HG02798 (cell line): Measurements from ENCODE around the gene YDJC.
A peak's percentile ranks its signal among the peaks of the same experiment; 100 is the strongest.
"Not testable (repeated sequence)": the region's sequence is repeated elsewhere in the genome, so short reads cannot be mapped to it uniquely, and the experiment has no call there.

ENCODE experiments used
- ATAC-seq: cut with Tn5 transposase; IDR thresholded peaks from one replicate; pipeline ENCODE4 v1.9.1; 2021; ENCODE audit warnings: mild to moderate bottlenecking; ENCODE audit not compliant: unreplicated experiment, poor library complexity

The YDJC gene

GRCh38 chr22:21652547-21653545 lies 23.0 kb upstream of the YDJC start:
- no peak for ATAC-seq

DNA sequence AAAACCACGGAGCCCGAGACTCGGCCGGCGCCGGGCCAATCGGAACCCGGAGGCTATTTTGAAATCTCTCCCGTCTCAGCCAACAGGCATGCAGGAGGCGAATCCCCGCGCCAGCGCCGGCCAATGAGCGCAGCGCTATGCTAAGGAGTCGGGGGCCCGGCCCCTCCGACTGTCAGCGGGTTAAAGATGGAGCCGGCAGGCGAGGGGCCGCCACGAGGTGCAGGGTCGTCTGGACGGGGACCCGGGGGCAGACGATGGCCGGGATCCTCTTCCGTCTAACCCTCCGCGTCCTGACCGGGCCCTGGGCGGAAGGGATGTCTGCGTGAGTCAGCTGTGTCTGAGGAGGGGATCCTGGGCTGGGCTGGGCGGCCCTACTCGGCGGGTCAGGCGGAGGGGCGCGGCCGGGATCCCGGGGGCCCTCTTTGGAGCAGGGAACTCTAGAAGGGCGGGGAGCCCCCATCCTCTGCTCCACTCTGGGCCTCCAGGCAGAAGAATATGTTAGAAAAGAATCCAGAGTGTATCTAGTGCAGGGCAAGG lies 22.3 kb upstream of the YDJC start:
- ATAC-seq: peak; percentile 94

DNA sequence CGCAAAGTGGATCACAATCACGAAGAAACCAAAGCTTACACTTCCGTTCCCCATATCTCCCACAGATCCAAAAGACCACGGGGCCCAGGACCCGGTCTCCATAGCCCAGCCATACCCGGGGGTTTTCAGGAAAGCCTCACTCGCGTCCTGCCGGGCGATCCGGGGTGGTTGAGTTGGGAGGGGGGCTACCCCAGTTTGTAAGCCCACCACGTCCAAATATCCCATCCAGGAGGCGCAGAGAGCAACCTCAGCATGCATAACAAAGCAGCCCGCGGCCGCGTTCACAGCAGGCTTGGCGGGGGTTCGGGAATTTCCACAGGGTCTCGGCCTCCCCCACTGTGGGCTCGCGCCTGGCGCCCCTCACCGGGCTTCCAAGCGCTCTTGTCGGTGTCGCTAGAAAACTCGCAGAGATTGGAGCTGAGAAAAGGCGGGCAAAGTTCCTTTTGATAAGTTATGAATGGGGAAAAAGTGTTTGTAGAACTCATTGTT lies 21.7 kb upstream of the YDJC start:
- ATAC-seq: peak; percentile 28

- no peak for ATAC-seq
Observed at GRCh38 chr22:21650823-21651520, 21.1 kb upstream of the YDJC start.

GRCh38 chr22:21650280-21650679 lies 20.5 kb upstream of the YDJC start:
- ATAC-seq: no peak

GRCh38 chr22:21646608-21647590 lies 17.1 kb upstream of the YDJC start:
- no peak for ATAC-seq

DNA sequence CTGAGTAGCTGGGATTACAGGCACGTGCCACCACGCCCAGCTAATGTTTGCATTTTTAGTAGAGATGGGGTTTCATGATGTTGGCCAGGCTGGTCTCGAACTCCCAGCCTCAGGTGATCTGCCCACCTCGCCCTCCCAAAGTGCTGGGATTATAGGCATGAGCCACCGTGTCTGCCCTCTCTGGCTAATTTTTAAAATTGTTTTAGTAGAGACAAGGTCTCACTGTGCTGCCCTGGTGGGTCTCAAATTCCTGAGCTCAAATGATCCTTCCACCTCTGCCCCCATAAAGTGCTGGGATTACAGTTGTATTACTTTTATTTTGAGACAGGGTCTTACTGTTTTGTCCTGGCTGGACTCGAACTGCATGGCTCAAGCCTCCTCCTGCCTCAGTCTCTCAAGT lies 15.7 kb upstream of the YDJC start:
- ATAC-seq: not testable (repeated sequence)

GRCh38 chr22:21643533-21644357 lies 13.9 kb upstream of the YDJC start:
- no peak for ATAC-seq

DNA sequence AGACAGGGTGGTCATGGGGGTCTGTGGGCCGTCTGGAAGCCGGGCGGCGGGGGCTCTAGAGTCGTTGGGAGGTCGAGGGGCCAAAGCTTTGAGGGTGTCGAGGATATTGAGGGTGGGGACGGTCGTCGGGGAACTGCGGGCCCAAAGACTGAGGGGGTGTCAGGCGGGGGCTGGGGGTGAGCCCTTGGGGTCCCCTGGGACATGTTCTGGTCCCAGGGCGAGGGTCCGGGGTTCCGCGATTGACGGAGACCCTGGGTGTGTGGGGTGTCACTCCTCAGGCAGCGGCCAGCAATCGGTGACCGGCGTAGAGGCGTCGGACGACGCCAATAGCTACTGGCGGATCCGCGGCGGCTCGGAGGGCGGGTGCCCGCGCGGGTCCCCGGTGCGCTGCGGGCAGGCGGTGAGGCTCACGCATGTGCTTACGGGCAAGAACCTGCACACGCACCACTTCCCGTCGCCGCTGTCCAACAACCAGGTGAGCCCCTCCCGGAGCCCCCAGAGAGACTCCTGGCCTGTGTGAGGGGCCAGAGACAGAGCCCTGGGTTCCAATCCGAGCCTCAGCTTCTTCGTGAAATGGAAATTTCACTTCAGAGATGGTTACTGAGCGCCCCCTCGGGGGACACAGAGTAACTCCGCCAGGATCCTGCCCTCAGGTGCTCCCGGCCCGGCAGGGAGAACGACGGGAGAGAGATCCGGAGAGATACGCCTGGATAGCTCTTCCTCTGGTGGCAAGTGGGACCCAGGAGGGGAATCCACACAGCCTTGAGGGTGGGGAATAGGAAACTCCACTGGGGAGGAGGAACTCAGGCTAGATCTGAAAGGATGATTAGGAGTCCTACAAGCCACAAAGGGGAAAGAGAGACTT lies 13.0 kb upstream of the YDJC start:
- peak; percentile 16 for ATAC-seq

GRCh38 chr22:21641789-21642583 lies 12.2 kb upstream of the YDJC start, which contains the start of gene SDF2L1:
TSS of gene SDF2L1 (plus strand) at chr22:21642302. CDS start at chr22:21642337, 35 bp downstream.
- ATAC-seq: peak; percentile 95

DNA sequence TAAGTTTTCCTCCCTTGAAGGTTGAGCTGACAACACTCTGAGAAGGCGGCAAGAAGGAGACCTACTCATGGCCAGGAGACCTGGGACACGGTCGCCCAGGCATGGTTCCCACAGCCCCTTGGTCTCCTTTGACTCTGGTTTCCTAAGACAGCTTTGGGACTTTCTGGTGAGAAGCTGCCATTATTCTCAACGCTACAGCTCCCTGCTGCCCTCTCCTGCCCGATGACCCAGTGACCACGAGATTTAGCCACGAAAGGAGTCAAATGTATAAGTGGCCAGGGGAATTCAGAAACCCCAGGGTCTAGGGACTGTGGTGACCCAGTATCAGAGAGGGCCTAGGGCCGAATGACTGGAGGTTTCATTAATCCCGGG lies 11.6 kb upstream of the YDJC start:
- peak; percentile 6 for ATAC-seq

DNA sequence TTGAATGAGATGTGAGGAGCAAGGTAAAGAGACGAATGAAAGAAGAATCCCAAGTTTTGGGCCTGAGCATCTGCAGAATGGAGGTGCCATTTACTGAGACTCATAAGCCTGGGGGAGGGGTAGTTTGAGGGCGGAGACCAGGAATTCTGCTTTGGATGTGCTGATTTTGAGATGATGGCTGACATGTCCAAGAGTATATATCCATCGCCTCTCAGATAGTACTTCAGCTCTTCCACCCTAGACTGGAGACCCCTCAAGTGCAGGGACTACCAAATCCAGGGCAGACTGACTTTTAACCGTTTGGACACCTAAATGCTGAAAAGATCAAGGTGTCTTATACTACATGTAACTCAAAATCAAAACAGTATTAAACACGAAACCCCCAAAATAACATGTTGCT lies 11.0 kb upstream of the YDJC start:
- no peak for ATAC-seq

DNA sequence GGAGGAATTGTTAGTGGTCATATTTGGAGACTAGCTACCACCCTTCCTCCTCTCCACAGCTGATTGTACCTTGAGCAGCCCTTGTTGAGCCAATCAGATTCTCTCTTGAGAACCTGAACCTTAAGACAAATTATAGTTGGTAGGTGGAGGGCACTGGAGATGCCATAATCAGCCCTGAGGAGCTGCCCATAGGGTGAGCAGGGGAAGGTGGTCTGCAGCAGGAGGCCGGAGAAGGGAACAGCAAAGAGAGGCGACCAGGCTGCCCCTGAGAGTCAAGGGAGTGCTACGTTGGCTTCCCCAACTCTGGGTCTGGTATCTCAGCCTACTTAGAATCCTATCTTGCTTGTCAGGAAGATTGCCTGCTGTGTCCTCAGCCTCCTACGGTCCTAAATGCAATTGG lies 9.5 kb upstream of the YDJC start:
- no peak for ATAC-seq

DNA sequence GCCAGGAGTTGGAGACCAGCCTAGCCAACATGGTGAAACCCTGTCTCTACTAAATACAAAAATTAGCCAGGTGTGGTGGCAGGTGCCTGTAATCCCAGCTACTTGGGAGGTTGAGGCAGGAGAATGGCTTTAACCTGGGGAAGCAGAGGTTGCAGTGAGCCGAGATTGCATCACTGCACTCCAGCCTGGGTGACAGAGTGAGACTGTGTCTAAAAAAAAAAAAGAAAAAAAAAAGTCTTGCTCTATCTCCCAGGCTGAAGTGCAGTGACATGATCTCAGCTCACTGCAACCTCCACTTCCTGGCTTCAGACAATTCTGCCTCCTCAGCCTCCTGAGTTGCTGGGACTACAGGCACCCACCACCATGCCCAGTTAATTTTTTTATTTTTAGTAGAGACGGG lies 7.6 kb upstream of the YDJC start:
- ATAC-seq: not testable (repeated sequence)

DNA sequence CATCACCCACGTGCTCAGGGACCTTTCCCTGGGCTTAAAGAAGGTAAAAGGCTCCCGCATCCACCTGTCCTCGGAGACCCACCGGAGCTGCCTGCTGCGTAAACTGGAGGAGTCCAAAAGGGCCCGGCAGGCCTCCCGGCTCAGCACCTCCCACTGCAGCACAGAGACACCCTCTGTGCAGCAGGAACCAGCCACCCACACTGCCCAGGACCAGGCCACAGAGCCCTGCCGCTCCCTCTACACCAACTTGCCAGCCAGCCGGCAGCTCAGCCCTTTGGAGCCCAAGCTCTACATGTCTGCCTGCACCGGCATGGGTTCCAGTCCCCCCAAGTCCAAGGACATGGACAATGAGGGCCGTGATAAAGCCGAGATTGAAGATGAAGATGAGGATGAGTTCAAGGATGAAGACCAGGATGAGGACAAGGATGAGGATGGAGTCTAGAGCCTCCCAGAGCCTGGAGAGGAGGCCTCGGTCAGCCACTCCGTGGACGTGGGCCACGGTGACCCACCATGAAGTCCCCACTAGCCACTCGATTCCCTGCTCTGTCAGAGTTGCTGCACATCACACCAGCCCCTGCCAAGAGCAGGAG lies 6.9 kb upstream of the YDJC start:
- no peak for ATAC-seq

- ATAC-seq: no peak
Observed at GRCh38 chr22:21635771-21636510, 6.1 kb upstream of the YDJC start.
